Amygdala (tissue), 56 donors: ENCODE data around the gene PLXNA4.

Source experiments
- DNase-seq, 56 donors: peaks; one replicate each; lab custom pipeline; 2025; lab: John Stamatoyannopoulos, UW

The PLXNA4 gene

GRCh38 chr7:132423594-132424200, 152.6 kb downstream of the PLXNA4 start:
- no peak for DNase-seq

DNA sequence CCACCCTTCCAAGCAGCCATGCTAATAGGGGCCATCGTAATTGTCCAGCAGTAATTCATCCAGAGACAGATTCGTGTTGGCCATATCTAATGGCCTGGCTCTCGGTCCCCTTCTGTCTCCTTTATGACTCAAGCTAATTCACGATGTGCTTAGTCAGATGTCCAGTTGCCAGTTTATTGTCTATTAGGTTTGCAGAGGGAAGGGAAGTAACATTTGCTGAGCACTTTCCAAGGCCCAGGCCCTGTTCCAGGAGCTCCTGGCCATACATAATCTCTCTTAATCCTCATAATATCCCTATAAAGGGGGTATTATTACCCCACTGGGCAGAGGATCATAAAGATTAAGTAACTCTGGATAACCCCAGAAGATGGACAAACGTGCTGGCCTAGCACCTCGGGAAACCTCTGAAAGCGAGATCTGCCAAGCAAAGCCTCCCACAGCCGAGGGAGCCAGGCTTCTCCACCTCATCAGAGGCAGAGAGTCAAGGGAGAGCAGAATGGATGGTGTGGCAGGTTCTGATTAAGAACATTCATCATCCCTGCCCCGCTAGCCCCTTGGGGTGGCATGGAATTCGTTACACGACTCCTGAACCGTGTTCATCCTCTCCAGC, 153.7 kb downstream of the PLXNA4 start:
- no peak for DNase-seq

DNA sequence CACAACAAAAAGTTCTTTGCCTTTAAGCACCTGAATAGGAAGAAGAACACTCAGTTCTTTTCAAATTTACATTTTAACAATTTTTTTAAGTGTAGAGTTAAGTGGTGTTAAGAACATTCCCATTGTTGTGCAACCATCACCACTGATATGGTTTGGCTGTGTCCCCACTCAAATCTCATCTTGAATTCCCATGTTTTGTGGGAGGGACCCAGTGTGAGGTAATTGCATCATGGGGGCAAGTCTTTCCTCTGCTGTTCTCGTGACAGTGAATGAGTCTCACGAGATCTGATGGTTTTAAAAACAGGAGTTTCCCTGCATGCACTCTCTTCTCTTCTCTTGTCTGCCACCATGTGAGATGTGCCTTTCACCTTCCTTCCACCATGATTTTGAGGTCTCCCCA, 155.7 kb downstream of the PLXNA4 start:
- no peak for DNase-seq

DNA sequence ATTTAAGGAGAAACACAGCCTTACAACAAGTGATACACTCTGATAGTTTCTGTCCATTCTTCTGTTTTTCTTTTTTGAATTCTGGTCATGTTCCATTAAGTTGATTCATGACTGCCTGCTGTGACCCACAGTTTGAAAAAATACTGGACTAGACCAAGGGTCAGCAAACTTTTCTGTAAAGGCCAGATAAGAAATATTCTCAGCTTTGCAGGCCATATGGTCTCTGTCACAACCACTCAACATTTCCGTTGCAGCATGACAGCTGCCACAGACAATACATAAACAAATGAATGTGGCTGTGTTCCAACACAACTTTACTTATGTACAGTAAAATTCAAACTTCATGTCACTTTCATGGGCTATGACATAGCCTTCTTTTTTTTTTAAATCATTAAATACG, 156.7 kb downstream of the PLXNA4 start:
- DNase-seq: no peak

GRCh38 chr7:132418840-132419239, 157.4 kb downstream of the PLXNA4 start:
- no peak for DNase-seq

DNA sequence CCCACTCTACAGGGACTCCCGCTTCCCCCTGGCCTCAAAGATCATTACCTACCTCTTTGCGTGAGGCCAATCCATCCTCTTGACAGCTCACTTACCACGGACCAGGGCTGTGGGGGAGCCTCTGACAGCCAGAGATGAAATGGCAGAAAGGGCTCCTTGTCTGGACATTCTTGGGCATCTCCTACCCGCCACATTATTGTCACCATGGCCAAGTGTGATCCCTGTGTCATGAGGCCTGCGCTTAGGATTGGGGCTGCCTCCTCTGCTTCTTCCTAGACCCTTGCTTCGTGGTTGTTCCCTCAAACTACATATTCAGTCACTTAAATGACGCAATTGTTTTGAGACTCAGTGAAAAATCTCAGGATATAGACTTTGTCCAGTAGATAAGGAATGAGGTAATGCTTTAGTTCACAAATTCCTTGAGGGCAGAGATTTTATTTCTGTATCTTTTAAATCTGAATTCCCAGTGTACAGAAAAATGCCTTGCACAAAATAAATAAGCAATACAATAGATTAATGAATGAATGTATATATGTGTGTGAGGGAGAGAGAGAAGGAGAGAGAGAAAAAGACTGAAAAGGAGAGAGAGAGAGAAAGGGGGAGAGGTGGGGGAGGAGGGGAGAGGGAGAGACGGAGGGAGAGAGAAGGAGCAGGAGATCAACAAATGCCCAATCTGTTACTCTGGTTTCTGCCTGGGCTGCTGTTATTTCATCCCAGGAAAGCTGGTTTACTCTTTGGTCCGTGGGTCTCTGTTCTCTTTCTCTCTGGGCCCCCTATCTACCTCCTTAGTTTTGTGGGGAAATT, 159.0 kb downstream of the PLXNA4 start:
- no peak for DNase-seq

DNA sequence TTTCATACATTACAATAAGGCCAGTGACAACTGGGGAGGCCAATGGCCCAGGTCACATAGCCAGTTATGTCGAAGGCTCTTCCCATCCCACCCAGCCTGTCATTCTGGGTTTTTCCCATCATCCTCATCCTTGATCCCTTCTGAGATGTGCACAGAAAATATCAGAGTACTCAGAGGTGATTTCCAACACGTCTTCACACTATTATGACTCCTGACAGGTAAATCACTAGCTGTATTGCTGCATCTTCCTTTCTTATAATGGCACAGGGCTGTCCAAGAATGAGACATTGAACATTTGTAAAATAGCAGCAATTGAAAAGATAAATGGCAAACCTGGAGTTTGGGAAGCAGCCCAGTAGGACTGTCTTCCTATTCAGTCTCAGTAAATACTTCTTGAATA, 159.9 kb downstream of the PLXNA4 start:
- no peak for DNase-seq

GRCh38 chr7:132415259-132415658, 161.0 kb downstream of the PLXNA4 start:
- DNase-seq: no peak

DNA sequence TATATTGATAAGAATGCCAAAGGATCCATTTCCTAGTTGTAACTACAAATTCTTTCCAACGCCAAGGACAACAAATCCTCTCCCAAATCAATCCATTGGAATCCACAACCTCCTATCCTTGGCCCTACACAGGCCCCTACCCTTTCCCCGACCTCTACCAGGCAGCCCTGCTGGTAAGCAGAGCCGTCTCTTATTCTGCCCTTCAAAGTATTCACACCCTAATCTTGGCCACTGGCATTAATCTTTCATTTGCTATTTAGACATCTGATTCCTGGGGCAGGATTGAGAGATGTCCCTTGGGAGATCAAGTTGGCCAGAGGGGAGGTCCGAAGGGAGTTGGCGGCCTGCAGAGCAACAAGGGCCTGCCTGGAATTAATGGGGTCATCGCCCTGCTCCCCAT, 161.4 kb downstream of the PLXNA4 start:
- no peak for DNase-seq

DNA sequence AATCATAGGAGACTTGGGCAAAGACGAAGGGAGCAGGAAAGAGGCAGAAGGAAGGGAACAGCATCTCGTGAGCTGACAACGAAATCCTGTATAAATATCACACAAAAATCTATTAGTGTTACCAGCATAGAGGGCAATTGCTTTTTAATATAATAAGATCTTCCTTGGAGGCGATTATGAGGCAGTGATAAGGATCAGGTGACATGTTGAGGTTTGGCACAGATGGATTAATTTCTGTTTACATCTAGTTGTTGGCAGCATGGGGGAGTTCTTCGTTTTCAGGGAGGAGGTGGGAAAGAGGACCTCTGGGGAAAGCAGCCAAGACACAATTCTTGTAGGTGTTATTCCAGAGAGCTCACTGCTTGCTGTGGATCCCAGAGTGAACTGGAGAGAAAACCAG, 163.8 kb downstream of the PLXNA4 start:
- DNase-seq: peak in 4 of 56 donors; percentile 27 to 53 (median 46)

- DNase-seq: no peak
These were observed 165.3 kb downstream of the PLXNA4 start for GRCh38 chr7:132410861-132411541.

GRCh38 chr7:132410385-132410784, 165.9 kb downstream of the PLXNA4 start:
- no peak for DNase-seq

- no peak for DNase-seq
These were observed 168.5 kb downstream of the PLXNA4 start for GRCh38 chr7:132407764-132408163.

- no peak for DNase-seq
These were observed 170.2 kb downstream of the PLXNA4 start for GRCh38 chr7:132406039-132406438.

- no peak for DNase-seq
These were observed 172.0 kb downstream of the PLXNA4 start for GRCh38 chr7:132404261-132404660.

- no peak for DNase-seq
These were observed 172.7 kb downstream of the PLXNA4 start for GRCh38 chr7:132403465-132404110.

DNA sequence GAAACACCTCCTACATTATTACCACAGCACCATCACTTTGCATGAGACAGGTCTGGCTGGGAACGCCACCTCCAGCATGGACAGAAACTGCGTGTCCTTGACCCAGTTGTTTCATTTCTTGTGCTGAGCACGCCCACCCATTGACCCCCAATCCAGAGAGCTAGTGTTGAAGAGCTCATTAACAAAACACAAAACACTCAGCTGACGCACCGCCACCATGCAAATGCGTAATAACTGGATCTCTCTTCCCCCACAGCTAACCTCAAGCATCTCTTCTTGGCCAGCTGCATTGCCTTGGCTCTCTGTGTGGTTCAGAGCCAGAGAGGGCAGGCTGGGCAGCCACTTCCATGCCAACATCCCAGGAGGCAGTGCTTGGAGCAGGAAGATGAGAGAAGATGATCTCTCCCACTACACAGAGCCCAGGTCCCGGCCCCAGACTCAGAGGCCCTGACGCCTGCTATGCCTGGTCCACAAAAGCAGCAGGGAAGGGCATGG, 173.5 kb downstream of the PLXNA4 start:
- peak in 12 of 56 donors; percentile 4 to 52 (median 27) for DNase-seq

DNA sequence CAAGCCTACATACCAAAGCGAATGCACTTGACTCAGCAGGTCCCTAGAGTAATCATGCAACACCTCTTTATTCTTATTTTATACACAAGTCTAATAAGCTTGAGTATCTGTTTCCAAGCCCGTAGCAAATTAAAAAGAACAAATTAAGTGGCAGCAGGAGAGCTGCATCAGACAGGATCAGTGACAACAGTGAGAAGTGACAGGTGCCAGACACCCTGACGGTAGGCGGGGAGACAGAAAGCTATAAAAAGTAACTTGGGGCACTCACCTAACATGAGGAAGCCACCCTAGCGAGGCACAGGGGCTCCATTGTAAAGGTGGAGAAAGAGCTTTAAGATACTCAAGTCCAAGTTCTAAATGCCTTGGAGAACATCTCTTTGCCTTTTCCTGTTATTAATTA, 174.2 kb downstream of the PLXNA4 start:
- no peak for DNase-seq

- peak in 9 of 56 donors; percentile 5 to 48 (median 18) for DNase-seq
These were observed 175.6 kb downstream of the PLXNA4 start for GRCh38 chr7:132400561-132401142.

DNA sequence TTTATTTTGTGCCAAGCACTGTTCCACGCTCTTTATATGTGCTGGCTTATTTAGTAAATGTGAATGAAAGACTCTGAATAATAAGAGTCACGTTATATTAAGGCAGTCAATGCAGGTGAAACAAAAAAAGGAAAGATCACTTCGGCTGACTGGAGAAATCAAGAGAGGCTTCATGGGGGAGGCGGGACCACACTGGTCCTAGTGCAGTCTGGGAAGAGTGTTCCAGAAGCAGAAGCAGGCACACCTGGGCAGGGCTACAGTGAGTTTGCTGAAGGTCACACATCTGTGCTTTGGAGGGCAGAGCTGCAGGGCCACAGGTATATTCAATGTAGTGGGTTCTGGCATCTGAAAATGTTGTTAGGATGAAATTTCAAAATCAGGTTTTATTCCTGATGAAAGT, 176.9 kb downstream of the PLXNA4 start:
- no peak for DNase-seq
